Esophagus squamous epithelium (tissue), 4 donors: ENCODE results near the gene SLC2A5.

Experiments
- POLR2A ChIP-seq, 4 donors: fragments of 450-650 bp; IDR thresholded peaks; one replicate each; pipeline ENCODE4 v1.6.1; 2017; ENCODE audit warnings: antibody characterized with exemption in 4 of 4, mild to moderate bottlenecking in 4 of 4, moderate library complexity in 3 of 4
- TF ChIP-seq, protein P1 (sequence below), 6 experiments: fragments of 450-650 bp in 4 of 6; fragments of 200-600 bp in 2 of 6; sonication (generic) in 2 of 6; IDR thresholded peaks; one replicate each; pipeline ENCODE4 v1.5.1; 2016 to 2019; ENCODE audit warnings: antibody characterized with exemption in 6 of 6, mild to moderate bottlenecking in 4 of 6, moderate library complexity in 4 of 6

DNA sequence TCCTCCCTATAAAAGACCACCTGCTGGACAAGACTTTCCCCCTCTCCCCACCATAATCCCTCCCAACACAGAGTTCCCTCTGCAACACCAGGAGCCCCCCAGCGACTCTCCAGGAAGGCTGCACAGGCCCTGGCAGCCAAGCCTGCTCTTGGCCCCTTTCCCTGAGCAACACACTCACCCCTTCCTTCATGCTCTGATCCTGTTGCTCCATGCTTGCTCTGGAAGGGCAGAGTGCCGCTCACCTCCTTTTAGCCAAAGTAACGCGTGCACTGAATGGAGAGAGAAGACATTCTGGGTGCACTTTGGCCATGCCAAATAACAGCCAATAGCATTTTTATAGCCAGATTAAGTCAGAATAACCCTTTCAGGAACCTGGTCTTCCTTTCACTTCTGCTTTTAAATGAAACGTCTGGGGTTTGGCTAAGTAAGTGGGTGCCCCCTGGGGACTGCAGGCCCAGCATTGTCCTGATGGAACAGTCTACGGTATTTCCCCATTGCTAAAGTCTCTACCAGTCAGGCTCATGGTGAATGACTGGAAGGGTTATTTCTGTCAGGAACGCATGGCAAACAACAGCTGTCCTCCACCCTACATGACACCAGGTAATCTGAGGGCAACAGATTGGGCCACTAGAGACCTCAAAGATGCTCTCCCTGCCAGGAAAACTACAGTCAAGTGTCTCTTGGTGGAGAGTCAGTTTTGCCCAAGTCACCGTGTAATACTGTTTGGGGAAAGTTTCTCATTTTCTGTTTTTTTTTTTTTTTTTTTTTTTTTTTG lies at the start of gene SLC2A5:
- TF ChIP-seq, protein P1, sequence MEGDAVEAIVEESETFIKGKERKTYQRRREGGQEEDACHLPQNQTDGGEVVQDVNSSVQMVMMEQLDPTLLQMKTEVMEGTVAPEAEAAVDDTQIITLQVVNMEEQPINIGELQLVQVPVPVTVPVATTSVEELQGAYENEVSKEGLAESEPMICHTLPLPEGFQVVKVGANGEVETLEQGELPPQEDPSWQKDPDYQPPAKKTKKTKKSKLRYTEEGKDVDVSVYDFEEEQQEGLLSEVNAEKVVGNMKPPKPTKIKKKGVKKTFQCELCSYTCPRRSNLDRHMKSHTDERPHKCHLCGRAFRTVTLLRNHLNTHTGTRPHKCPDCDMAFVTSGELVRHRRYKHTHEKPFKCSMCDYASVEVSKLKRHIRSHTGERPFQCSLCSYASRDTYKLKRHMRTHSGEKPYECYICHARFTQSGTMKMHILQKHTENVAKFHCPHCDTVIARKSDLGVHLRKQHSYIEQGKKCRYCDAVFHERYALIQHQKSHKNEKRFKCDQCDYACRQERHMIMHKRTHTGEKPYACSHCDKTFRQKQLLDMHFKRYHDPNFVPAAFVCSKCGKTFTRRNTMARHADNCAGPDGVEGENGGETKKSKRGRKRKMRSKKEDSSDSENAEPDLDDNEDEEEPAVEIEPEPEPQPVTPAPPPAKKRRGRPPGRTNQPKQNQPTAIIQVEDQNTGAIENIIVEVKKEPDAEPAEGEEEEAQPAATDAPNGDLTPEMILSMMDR (IDR thresholded peaks at IDR 0.05), result no peak
- TF ChIP-seq POLR2A (IDR thresholded peaks at IDR 0.05), result no peak
